Stimulated activated CD8-positive, alpha-beta memory T cell treated with anti-CD3 and anti-CD28 coated beads, Interleukin-15, amount 100 ng/mL, for 4 hours (primary cell): Measurements from ENCODE around the gene MUL1.

Source experiments
- DNase-seq, 2 donors: peaks; one replicate each; pipeline ENCODE4 v3.0.0-alpha.2; 2020; ENCODE audit warnings: low read depth in 2 of 2

MUL1 gene

DNA sequence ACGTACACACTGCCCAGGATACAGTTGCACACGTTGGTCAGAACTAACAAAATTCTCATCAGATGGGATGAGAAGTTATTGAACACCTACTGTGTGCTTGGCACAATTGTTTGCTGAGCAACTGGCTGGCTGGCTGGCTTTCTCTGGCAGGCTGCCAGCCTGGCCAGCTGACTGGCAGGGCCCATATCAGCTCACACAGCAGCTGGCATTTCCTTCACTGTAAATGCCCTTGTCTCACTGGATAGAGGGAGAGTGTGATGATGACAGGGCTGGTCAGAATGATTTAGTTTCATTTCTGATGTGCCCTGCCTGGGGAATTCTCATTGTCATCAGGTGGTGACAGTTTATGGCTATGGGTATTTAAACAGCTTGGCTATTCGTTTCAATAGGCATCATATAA, 37.8 kb downstream of the MUL1 start:
- no peak for DNase-seq

GRCh38 chr1:20469406-20470076, 38.4 kb downstream of the MUL1 start:
- DNase-seq = no peak

GRCh38 chr1:20466273-20466672, 41.7 kb downstream of the MUL1 start:
- no peak for DNase-seq

DNA sequence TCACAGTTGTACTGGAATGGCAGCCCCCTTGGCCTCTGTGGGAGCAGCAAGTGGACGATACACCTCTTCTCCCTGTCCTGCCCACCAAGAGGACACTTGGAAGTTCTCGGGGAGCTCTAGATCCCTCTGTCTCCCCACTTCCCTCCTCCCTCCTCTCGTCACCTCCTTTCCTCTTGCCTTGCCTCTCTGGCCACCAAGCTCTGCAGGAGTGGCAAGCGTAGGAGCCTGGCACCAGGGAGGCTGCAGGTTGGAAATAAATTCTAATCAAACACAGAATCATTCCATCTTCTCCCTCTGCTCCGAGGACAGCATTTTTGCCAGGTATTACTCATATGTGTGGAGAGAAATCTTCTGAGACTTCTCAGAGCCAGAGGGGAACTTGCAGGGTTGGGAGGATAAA, 42.8 kb downstream of the MUL1 start:
- DNase-seq = no peak

- no peak for DNase-seq
Measured at GRCh38 chr1:20463502-20463901, 44.4 kb downstream of the MUL1 start.

DNA sequence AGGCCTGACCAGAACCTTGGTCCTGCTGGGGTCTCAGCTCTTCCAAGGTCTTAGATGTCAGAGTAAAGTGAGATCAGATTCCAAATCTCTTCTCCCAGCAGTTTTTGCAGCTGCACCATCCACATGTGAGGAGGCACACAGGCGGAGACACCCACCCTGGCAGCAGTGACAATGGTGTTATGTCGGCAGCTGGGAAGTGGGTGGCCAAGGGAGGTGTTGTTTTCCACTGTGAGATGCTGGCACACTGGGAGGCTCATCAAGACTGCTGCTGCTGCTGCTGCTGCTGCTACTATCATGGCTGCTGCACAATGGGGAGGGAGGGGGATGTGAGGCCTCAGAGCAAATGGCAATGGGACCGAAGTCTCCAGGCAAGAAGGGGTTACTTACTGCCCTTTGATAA, 45.6 kb downstream of the MUL1 start:
- no peak for DNase-seq

- no peak for DNase-seq
Measured at GRCh38 chr1:20458717-20459116, 49.2 kb downstream of the MUL1 start.

DNA sequence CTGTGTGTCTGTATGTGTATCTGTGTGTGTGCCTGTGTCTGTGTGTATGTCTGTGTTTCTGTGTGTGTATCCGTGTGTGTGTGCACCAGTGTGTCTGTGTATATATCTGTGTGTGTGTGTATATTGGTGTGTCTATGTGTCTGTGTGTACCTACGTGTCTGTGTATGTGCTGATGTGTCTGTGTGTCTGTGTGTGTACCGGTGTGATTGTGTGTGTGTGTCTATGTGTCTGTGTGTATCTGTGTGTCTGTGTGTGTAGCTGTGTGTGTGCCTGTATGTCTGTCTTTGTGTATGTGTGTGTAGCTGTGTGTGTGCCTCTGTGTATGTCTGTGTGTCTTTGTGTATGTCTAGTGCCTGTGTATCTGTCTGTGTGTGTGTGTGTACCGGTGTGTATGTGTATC, 53.9 kb downstream of the MUL1 start:
- DNase-seq = no peak

DNA sequence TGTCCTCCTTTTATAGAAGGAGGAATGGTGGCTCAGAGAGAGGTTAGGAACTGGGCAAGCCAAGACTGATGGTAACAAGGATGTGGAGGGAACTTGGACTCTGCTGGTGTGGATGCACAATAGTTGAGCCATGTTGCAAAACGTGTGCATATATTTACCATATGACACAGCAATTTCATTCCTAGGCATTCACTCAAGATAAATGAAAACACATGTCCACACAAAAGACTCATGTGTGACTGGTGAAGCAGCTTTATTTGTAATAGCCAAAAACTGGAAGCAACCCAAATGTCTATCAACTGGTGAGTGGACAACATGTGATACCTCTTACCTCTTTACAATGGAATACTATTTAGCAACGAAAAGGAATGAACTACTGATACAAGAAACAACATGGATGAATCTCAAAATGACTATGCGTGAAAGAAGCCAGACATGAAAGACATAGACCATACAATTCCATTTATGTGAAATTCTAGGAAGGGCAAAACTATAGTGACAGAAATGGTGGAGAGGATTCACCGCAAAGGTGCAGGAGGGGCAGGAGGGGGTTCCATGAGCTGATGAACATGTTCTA, 58.1 kb downstream of the MUL1 start:
- DNase-seq = no peak
